Ovary (tissue), 3 donors: ENCODE measurements around the gene MAP3K10.

Experiments used
- POLR2A ChIP-seq: fragments of 450-650 bp; IDR thresholded peaks from one replicate; pipeline ENCODE4 v1.6.1; 2017; ENCODE audit warnings: antibody characterized with exemption, mild to moderate bottlenecking, moderate library complexity
- TF ChIP-seq, protein P1 (sequence below), 3 donors: fragments of 450-650 bp in 2 of 3; fragments of 200-600 bp in 1 of 3; IDR thresholded peaks; one replicate each; pipeline versions ENCODE4 v1.5.1 to v1.8.0; 2016 to 2022; ENCODE audit warnings: antibody characterized with exemption in 3 of 3, mild to moderate bottlenecking in 1 of 3
- donor health status: DM: no; HTN: no; CAD: no.

DNA sequence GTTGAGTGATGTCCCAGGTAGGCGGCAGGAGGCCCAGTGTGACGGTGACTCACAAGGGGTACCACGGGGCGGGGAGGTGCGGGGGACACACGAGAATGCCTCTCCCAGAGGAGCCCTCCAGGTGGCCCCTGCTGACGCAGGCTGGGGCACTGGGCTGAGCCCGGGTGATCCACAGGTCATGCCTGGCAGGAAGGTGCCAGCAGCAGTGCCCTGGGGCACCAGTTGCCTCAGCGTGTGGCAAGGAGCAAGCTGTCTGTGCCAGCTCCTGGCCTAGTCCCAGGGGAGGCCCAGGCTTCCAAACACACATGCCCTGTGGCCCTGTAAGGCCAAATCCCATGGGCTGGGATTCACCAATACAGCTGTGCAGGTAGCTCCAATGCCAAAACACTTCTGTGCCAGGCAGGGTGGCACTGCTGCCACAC is 65.9 kb downstream of the MAP3K10 start:
- TF ChIP-seq, protein P1, sequence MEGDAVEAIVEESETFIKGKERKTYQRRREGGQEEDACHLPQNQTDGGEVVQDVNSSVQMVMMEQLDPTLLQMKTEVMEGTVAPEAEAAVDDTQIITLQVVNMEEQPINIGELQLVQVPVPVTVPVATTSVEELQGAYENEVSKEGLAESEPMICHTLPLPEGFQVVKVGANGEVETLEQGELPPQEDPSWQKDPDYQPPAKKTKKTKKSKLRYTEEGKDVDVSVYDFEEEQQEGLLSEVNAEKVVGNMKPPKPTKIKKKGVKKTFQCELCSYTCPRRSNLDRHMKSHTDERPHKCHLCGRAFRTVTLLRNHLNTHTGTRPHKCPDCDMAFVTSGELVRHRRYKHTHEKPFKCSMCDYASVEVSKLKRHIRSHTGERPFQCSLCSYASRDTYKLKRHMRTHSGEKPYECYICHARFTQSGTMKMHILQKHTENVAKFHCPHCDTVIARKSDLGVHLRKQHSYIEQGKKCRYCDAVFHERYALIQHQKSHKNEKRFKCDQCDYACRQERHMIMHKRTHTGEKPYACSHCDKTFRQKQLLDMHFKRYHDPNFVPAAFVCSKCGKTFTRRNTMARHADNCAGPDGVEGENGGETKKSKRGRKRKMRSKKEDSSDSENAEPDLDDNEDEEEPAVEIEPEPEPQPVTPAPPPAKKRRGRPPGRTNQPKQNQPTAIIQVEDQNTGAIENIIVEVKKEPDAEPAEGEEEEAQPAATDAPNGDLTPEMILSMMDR (IDR thresholded peaks at IDR 0.05), result no peak
- no peak for TF ChIP-seq POLR2A
